HG02981 (cell line): ENCODE results near the gene GRID2IP.
"Not testable (repeated sequence)": the region's sequence is repeated elsewhere in the genome, so short reads cannot be mapped to it uniquely, and the experiment has no call there.

ENCODE experiments used
- ATAC-seq: cut with Tn5 transposase; IDR thresholded peaks from one replicate; pipeline ENCODE4 v1.9.1; 2021; ENCODE audit warnings: mild to moderate bottlenecking, moderate library complexity; ENCODE audit not compliant: unreplicated experiment

The GRID2IP gene

GRCh38 chr7:6495597-6496262 lies 55.5 kb downstream of the GRID2IP start:
- no peak for ATAC-seq

- ATAC-seq: no peak
Measured at GRCh38 chr7:6494365-6494764, 56.9 kb downstream of the GRID2IP start.

GRCh38 chr7:6491194-6491593 lies 60.1 kb downstream of the GRID2IP start:
- no peak for ATAC-seq

- ATAC-seq: no peak
Measured at GRCh38 chr7:6489612-6490011, 61.6 kb downstream of the GRID2IP start.

GRCh38 chr7:6487184-6487545 lies 64.1 kb downstream of the GRID2IP start:
- no peak for ATAC-seq

GRCh38 chr7:6486438-6487183 lies 64.7 kb downstream of the GRID2IP start:
- no peak for ATAC-seq

- ATAC-seq: no peak
Measured at GRCh38 chr7:6482743-6483119, 68.5 kb downstream of the GRID2IP start.

- ATAC-seq: no peak
Measured at GRCh38 chr7:6482307-6482706, 69.0 kb downstream of the GRID2IP start.

GRCh38 chr7:6481445-6481844 lies 69.8 kb downstream of the GRID2IP start:
- ATAC-seq: no peak

- ATAC-seq: no peak
Measured at GRCh38 chr7:6480323-6480660, 71.0 kb downstream of the GRID2IP start.

- ATAC-seq: no peak
Measured at GRCh38 chr7:6479067-6479466, 72.2 kb downstream of the GRID2IP start.

- no peak for ATAC-seq
Measured at GRCh38 chr7:6478186-6478585, 73.1 kb downstream of the GRID2IP start.

GRCh38 chr7:6477318-6477660 lies 74.0 kb downstream of the GRID2IP start:
- no peak for ATAC-seq

GRCh38 chr7:6476596-6477317 lies 74.5 kb downstream of the GRID2IP start:
- ATAC-seq: no peak

GRCh38 chr7:6475433-6476186 lies 75.7 kb downstream of the GRID2IP start:
- ATAC-seq: no peak

GRCh38 chr7:6465862-6466261 lies 85.4 kb downstream of the GRID2IP start:
- no peak for ATAC-seq

GRCh38 chr7:6463609-6464008 lies 87.7 kb downstream of the GRID2IP start:
- ATAC-seq: not testable (repeated sequence)

GRCh38 chr7:6461946-6462550 lies 89.2 kb downstream of the GRID2IP start:
- no peak for ATAC-seq

GRCh38 chr7:6460990-6461584 lies 90.2 kb downstream of the GRID2IP start:
- ATAC-seq: no peak

GRCh38 chr7:6460303-6460702 lies 91.0 kb downstream of the GRID2IP start:
- no peak for ATAC-seq

- not testable (repeated sequence) for ATAC-seq
Measured at GRCh38 chr7:6458676-6459075, 92.6 kb downstream of the GRID2IP start.
